HFF-Myc (cell line): ENCODE measurements around the gene MRAP.

ENCODE experiments used
- DNase-seq: peaks from one replicate; pipeline ENCODE4 v3.0.0-alpha.2; 2011; ENCODE audit warnings: low read depth; ENCODE audit errors: extremely low read depth
- H3K4me3 ChIP-seq: replicated peaks from 2 replicates; pipeline ENCODE4 v1.5.1; 2011; ENCODE audit warnings: low read depth, mild to moderate bottlenecking, control low read depth, low read length
- CTCF ChIP-seq: IDR thresholded peaks from 2 replicates; pipeline ENCODE4 v1.5.1; 2012; ENCODE audit warnings: mild to moderate bottlenecking, low read depth, low read length, control low read depth; ENCODE audit errors: missing control alignments

The MRAP gene

DNA sequence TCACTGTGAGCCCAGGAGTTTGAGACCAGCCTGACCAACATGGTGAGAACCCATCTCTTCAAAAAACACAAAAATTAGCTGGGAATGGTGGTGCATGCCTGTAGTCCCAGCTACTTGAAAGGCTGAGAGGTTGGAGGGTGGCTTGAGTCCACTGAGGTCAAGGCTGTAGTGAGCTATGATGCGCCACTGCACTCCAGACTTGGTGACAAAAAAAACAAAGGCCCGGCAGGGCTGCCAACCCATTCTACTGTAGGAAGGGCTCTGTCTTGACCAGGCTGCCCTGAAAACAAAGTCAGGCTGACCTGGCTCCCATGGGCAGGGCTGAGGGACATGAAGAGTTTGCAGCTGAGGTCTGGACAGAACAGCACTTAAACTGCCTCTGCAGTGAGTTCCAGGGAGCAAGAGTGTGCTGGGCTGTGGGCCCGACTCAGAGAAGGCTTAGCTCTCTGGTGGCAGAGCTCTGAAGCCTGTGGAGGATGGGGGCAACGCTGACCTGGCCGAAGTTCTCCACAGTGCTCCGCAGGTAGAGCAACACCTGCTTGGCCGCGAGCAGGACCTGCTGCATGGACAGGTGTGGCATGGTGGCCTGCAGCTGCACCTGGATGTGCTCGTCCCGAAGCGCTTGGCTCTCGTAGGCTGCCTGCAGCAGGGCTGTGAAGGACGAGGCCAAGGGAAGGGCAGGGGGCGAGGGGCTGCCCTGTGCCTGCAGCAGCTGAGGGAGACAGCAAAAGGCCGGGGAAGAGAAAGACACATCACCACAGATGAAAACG, 51.7 kb downstream of the MRAP start:
- H3K4me3 ChIP-seq, result no peak overlapping the region
- no peak for TF ChIP-seq CTCF
- no peak for DNase-seq

- no peak overlapping the region for H3K4me3 ChIP-seq
- TF ChIP-seq CTCF, result no peak
- no peak for DNase-seq
Observed at GRCh38 chr21:32350981-32351380, 52.3 kb downstream of the MRAP start.

DNA sequence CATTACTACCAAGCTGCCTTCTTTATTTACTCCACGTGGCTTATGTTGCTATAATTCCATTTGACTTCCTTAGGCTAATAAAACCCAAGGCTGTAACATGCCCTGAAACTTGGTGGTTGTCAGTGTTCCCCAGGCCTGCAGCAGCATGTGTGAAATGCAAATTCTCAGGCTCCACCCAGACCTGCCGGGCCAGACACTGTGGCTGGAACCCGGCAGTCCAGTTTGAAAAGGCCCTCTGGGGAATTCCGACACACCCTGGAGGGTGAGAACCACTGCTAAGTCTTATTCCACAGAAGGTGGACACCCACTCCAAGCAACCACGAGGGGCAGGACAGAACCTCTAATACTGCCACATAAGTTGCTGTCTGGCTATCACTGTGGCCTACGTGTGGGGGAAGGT, 52.8 kb downstream of the MRAP start:
- H3K4me3 ChIP-seq, result no peak overlapping the region
- no peak for TF ChIP-seq CTCF
- no peak for DNase-seq

- no peak for TF ChIP-seq CTCF
- DNase-seq, result no peak
- H3K4me3 ChIP-seq, result no peak overlapping the region
Observed at GRCh38 chr21:32352526-32352925, 53.9 kb downstream of the MRAP start.

DNA sequence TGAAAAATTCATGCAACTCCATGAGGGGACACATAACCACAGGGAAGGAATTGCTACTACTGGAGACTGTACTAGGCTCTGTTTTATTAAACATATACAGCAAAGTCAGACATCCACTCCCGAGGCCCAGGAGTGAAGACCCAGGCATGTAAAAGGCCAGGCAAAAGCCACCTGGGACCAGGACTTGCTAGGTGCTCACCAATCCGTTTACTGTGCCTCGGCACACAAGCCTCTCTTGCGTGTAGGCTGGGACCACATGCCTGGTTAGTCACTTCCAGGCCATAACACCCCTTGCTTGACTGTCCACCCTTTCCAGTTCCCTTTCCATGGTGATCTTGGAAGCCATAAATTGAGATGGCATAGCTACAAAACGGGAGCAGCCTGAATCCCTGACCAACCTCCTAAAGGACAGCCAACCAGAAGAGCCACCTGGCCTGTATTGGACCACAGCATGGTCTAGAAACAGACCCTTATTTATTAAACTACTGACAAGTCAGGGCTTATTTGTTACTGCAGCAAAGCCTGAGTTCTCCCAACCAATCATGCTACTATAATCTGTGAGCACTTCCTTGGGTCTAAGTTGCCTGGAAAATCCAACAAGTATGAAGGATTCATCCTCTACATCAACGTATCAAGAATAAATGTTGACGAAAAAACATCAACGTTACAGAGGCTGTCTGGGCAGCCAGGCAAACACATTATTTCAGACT, 54.5 kb downstream of the MRAP start:
- H3K4me3 ChIP-seq, result no peak overlapping the region
- DNase-seq, result no peak
- TF ChIP-seq CTCF, result no peak

GRCh38 chr21:32356874-32357395, 58.3 kb downstream of the MRAP start:
- H3K4me3 ChIP-seq, result no peak overlapping the region
- no peak for TF ChIP-seq CTCF
- DNase-seq, result no peak
